Activated T-cell treated with anti-CD3 and anti-CD28 coated beads, Interleukin-2, amount 50 U/mL, for 24 hours (primary cell): ENCODE data around the gene XBP1.
"Not testable (repeated sequence)": the region's sequence is repeated elsewhere in the genome, so short reads cannot be mapped to it uniquely, and the experiment has no call there.

Experiments
- DNase-seq: peaks from one replicate; pipeline ENCODE4 v3.0.0-alpha.2; 2020
- H3K27ac Mint-ChIP-seq: 2 replicates; pipeline ENCODE4 v1.8.0; 2020; ENCODE audit warnings: mild to moderate bottlenecking, mixed read lengths
- H3K27me3 Mint-ChIP-seq: 2 replicates; pipeline ENCODE4 v1.8.0; 2020; ENCODE audit warnings: mixed read lengths
- H3K36me3 Mint-ChIP-seq: 2 replicates; pipeline ENCODE4 v1.8.0; 2020; ENCODE audit warnings: low read depth, mixed read lengths
- H3K4me1 Mint-ChIP-seq: 2 replicates; pipeline ENCODE4 v1.8.0; 2020; ENCODE audit warnings: low read depth, mixed read lengths
- H3K4me3 Mint-ChIP-seq: 2 replicates; pipeline ENCODE4 v1.8.0; 2020; ENCODE audit warnings: mild to moderate bottlenecking, moderate library complexity, mixed read lengths
- H3K9me3 Mint-ChIP-seq: 2 replicates; pipeline ENCODE4 v1.8.0; 2020; ENCODE audit warnings: mixed read lengths

XBP1 gene

GRCh38 chr22:28826430-28826829 is 26.1 kb upstream of the XBP1 start:
- not testable (repeated sequence) for H3K9me3 Mint-ChIP-seq, H3K4me3 Mint-ChIP-seq, H3K27ac Mint-ChIP-seq, H3K27me3 Mint-ChIP-seq, DNase-seq
- H3K36me3 Mint-ChIP-seq, result peaks cover 21% of the 10 kb centered on the region
- H3K4me1 Mint-ChIP-seq, result peaks cover 39% of the 10 kb centered on the region

- H3K9me3 Mint-ChIP-seq, H3K27ac Mint-ChIP-seq, H3K27me3 Mint-ChIP-seq, DNase-seq, H3K4me3 Mint-ChIP-seq: not testable (repeated sequence)
- H3K4me1 Mint-ChIP-seq, result peaks cover 48% of the 10 kb centered on the region
- peaks cover 20% of the 10 kb centered on the region for H3K36me3 Mint-ChIP-seq
Observed at GRCh38 chr22:28824455-28824854, 24.1 kb upstream of the XBP1 start.

GRCh38 chr22:28822930-28823551 is 22.7 kb upstream of the XBP1 start:
- Mint-ChIP-seq H3K4me3 (no peak overlapping the region), H3K36me3 (peaks cover 18% of the 10 kb centered on the region), H3K4me1 (peaks cover 58% of the 10 kb centered on the region), H3K27me3 (no peaks in the 10 kb centered on the region), H3K9me3 (no peaks in the 10 kb centered on the region), H3K27ac (peak overlapping the region; percentile 41)
- no peak for DNase-seq

GRCh38 chr22:28821452-28821851 is 21.1 kb upstream of the XBP1 start:
- no peaks in the 10 kb centered on the region for H3K27me3 Mint-ChIP-seq
- DNase-seq, result no peak
- H3K27ac Mint-ChIP-seq, result no peak overlapping the region
- peaks cover 15% of the 10 kb centered on the region for H3K36me3 Mint-ChIP-seq
- H3K4me3 Mint-ChIP-seq, result no peak overlapping the region
- peaks cover 64% of the 10 kb centered on the region for H3K4me1 Mint-ChIP-seq
- H3K9me3 Mint-ChIP-seq, result no peaks in the 10 kb centered on the region

- Mint-ChIP-seq H3K4me1 (peaks cover 62% of the 10 kb centered on the region), H3K4me3 (no peak overlapping the region), H3K27ac (no peak overlapping the region)
Observed at GRCh38 chr22:28820885-28821284, 20.5 kb upstream of the XBP1 start.

GRCh38 chr22:28819253-28820096 is 19.1 kb upstream of the XBP1 start:
- Mint-ChIP-seq H3K36me3 (peaks cover 21% of the 10 kb centered on the region), H3K27ac (no peak overlapping the region), H3K9me3 (no peaks in the 10 kb centered on the region), H3K4me3 (no peak overlapping the region), H3K27me3 (no peaks in the 10 kb centered on the region), H3K4me1 (peaks cover 70% of the 10 kb centered on the region)
- DNase-seq, result no peak

More at GRCh38 chr22:28820885-28821284, 20.5 kb upstream of the XBP1 start:
- peaks cover 12% of the 10 kb centered on the region for H3K36me3 Mint-ChIP-seq
- no peak for DNase-seq
- H3K9me3 Mint-ChIP-seq, result no peaks in the 10 kb centered on the region
- H3K27me3 Mint-ChIP-seq, result no peaks in the 10 kb centered on the region

- peaks cover 77% of the 10 kb centered on the region for H3K4me1 Mint-ChIP-seq
- H3K27ac Mint-ChIP-seq, result peak overlapping the region; percentile 63
- DNase-seq, result no peak
- H3K4me3 Mint-ChIP-seq, result no peak overlapping the region
- no peaks in the 10 kb centered on the region for H3K9me3 Mint-ChIP-seq
- peaks cover 34% of the 10 kb centered on the region for H3K36me3 Mint-ChIP-seq
- no peaks in the 10 kb centered on the region for H3K27me3 Mint-ChIP-seq
Observed at GRCh38 chr22:28817919-28818859, 17.8 kb upstream of the XBP1 start.

- no peaks in the 10 kb centered on the region for H3K27me3 Mint-ChIP-seq
- H3K9me3 Mint-ChIP-seq, result no peaks in the 10 kb centered on the region
- peaks cover 78% of the 10 kb centered on the region for H3K4me1 Mint-ChIP-seq
- no peak overlapping the region for H3K27ac Mint-ChIP-seq
- no peak for DNase-seq
- H3K4me3 Mint-ChIP-seq, result no peak overlapping the region
- H3K36me3 Mint-ChIP-seq, result peaks cover 36% of the 10 kb centered on the region
Observed at GRCh38 chr22:28817064-28817463, 16.7 kb upstream of the XBP1 start.

GRCh38 chr22:28815729-28816128 is 15.4 kb upstream of the XBP1 start:
- H3K9me3 Mint-ChIP-seq, result no peaks in the 10 kb centered on the region
- H3K4me1 Mint-ChIP-seq, result peaks cover 78% of the 10 kb centered on the region
- H3K4me3 Mint-ChIP-seq, result no peak overlapping the region
- no peak overlapping the region for H3K27ac Mint-ChIP-seq
- no peaks in the 10 kb centered on the region for H3K27me3 Mint-ChIP-seq
- DNase-seq, result no peak
- peaks cover 34% of the 10 kb centered on the region for H3K36me3 Mint-ChIP-seq

GRCh38 chr22:28815111-28815510 is 14.7 kb upstream of the XBP1 start:
- H3K36me3 Mint-ChIP-seq, result peaks cover 34% of the 10 kb centered on the region
- peak overlapping the region; percentile 20 for H3K27ac Mint-ChIP-seq
- DNase-seq, result no peak
- no peaks in the 10 kb centered on the region for H3K9me3 Mint-ChIP-seq
- peaks cover 82% of the 10 kb centered on the region for H3K4me1 Mint-ChIP-seq
- no peaks in the 10 kb centered on the region for H3K27me3 Mint-ChIP-seq
- no peak overlapping the region for H3K4me3 Mint-ChIP-seq

GRCh38 chr22:28813772-28814518 is 13.6 kb upstream of the XBP1 start:
- no peak for DNase-seq
- peaks cover 38% of the 10 kb centered on the region for H3K36me3 Mint-ChIP-seq
- no peaks in the 10 kb centered on the region for H3K9me3 Mint-ChIP-seq
- no peak overlapping the region for H3K4me3 Mint-ChIP-seq
- H3K4me1 Mint-ChIP-seq, result peaks cover 83% of the 10 kb centered on the region
- no peaks in the 10 kb centered on the region for H3K27me3 Mint-ChIP-seq
- peak overlapping the region; percentile 68 for H3K27ac Mint-ChIP-seq

- Mint-ChIP-seq H3K27ac (peak overlapping the region; percentile 89), H3K36me3 (peaks cover 49% of the 10 kb centered on the region), H3K4me1 (peaks cover 82% of the 10 kb centered on the region)
Observed at GRCh38 chr22:28812516-28812915, 12.1 kb upstream of the XBP1 start.

GRCh38 chr22:28810821-28811491 is 10.6 kb upstream of the XBP1 start:
- Mint-ChIP-seq H3K4me3 (peak overlapping the region; percentile 66), H3K36me3 (peaks cover 52% of the 10 kb centered on the region)

More at GRCh38 chr22:28812516-28812915, 12.1 kb upstream of the XBP1 start:
- no peak for DNase-seq
- Mint-ChIP-seq H3K27me3 (no peaks in the 10 kb centered on the region), H3K4me3 (peak overlapping the region; percentile 66), H3K9me3 (no peaks in the 10 kb centered on the region)

More at GRCh38 chr22:28810821-28811491, 10.6 kb upstream of the XBP1 start:
- peaks cover 77% of the 10 kb centered on the region for H3K4me1 Mint-ChIP-seq
- H3K27ac Mint-ChIP-seq, result peak overlapping the region; percentile 81
- no peaks in the 10 kb centered on the region for H3K27me3 Mint-ChIP-seq
- DNase-seq, result no peak
- no peaks in the 10 kb centered on the region for H3K9me3 Mint-ChIP-seq
